Activated CD4-positive, alpha-beta T cell treated with anti-CD3 and anti-CD28 coated beads, Interleukin-2, amount 50 U/mL, for 4 hours (primary cell): Measurements from ENCODE around the gene CCNI.
"Not testable (repeated sequence)": the region's sequence is repeated elsewhere in the genome, so short reads cannot be mapped to it uniquely, and the experiment has no call there.

Source experiments
- DNase-seq, 2 experiments: peaks; one replicate each; pipeline ENCODE4 v3.0.0-alpha.2; 2020

The CCNI gene

DNA sequence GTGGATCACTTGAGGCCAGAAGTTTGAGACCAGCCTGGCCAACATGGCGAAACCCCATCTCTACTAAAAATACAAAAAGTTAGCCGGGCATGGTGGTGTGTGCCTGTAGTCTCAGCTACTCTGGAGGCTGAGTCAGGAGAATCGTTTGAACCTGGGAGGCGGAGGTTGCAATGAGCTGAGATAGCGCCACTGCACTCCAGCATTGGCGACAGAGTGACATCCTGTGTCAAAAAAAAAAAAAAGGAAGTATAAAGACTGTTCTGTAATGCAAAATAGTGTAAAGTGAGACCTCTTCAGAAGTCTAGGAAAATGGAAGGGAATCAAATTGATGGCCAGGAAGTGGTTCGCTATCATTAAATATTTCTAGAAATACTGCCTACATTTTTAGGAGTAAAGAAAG is 5.0 kb upstream of the CCNI start:
- DNase-seq: not testable (repeated sequence)

DNA sequence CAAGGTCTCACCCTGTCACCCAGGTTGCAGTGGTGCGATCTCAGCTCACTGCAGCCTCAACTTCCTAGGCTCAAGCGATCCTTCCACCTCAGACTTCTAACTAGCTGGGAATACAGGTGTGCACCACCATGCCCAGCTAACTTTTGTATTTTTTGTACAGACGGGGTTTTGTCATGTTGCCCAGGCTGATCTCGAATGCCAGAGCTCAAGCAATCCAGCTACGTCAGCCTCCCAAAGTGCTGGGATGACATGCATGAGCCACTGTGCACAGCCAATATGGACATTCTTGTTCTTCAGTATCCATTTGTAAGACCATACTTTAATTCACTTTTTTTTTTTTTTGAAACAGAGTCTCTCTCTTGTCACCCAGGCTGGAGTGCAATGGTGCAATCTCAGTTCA is 3.5 kb upstream of the CCNI start:
- no peak for DNase-seq

DNA sequence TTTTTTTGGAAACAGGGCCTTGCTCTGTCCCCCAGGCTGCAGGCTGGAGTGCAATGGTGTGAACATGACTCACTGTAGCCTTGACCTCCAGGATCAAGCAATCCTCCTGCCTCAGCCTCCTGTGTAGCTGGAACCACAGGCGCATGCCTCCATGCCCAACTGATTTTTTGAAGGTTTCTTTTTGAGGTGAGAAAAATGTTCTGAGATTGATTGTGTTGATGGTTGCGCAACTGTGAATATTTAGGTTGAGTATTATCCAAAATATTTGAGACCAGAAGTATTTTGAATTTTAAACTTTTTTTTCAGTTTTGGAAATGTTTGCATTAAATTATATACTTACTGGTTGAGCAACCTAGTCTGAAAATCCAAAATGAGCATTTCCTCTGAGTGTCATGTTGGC is 2.6 kb upstream of the CCNI start:
- DNase-seq: no peak

DNA sequence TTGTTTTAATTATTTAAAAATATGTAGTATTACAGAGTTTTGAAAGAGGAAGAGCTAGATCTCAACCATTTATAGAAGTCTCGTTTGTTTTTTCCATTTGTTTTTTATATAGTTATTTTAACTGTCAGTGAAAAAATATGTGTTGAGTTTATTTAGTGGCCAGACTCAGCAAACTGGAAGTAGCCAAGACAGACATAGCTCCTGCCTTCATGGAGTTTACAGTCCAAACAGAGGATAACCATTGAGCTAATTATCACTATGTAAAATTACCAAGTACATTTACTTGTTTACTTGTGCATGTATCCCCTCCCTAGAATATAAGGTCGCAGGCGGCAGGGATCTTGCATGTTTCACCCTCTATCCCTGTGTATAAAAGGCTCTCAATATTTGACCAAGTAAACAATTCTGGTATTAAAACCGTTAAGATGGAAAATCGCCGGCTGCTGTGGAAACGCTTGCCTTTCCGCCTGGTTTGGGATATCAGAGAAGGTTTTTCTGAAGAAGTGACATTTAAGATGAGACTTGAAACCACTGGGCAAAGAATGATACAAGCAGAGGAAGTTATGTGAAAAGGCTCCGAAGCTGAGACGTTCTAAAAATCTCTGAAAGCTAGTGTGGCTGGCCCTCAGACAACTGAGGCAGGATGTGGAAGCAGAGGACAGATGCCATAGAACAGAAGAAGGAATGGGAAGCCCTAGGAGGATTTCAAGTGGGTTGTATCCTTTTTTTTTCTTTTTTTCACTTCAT is 1.3 kb upstream of the CCNI start:
- no peak for DNase-seq

DNA sequence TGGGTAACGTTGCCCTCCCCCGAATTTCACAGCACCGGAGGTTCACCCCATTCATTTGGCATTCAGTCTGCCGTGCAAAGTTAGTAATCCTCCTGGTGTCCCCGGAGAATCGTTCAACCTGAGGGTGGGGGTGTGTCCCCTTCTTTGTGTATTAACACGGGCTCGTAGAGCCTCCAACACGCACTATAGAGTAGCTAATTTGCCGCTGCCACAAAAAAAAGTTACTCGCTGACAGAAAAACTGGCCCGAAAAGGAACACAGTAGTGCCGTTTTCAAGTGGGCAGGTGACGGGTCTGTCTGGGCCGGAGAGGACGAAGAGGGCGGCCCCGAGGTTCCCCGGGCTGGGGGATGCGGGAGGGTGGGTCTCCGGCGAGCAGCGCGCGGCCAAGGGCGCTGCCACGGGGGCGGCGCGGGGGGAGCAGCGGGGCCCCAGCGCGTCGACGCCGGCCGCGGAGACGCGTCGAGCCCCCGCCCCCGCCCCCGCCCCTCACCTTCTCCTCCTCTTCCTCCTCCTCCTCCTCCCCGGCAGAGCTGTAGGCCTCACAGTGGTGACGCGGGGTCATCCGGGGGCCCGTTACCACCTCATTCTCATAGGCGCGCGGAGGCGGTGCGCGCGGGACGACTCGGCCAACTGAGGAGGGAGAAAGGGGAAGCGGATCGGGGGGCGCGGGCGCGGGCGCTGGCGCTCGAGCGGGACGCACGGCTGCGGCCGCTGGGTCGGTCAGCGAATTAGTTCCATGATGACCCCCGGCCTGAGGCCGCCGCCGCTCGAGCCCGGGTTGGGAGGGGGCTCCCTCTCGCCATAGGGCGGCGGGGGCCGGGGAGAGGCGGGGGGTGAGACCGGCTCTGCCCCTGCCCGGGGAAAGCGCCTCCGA is 571 bp downstream of the CCNI start:
- peak; percentile 68 to 75 for DNase-seq

DNA sequence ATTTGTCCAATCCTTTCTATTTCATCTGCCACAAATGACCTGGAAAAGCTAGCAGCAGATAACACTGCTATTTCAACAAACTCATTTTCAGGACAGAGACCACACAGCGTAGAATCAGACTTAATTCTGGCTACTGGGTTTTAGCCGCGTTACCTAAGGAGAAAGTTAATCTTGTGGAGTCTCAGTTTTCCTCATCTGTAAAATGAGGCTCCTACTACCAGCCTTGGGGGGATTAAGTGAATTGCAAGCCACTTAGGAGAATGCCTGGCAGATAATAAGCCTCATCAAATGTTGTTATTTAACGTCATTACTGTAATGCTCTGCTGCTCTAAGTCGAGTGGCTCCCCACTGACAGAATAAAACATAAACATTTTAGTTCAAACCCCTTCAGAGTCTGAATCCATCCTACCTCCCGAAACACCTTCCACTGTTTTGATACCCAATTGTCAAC is 1.4 kb downstream of the CCNI start:
- DNase-seq: no peak

DNA sequence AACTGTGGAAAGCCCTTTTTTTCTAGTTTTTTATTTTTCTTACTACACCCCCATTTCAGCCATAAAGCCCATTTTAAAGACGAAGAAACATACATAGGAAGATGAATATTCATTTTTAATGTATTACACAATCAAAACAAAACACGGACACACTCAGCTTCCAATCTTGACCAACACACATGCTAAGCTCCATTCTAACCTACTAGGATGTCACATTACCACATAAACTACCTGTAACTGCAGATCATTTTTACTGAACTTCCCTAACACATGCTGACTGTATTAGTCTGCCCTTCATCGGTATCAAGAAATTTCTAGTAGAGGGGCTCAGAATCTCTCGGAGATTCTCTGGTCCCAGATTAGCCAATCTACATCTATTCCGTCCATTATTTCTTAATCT is 1.8 kb downstream of the CCNI start:
- DNase-seq: no peak

DNA sequence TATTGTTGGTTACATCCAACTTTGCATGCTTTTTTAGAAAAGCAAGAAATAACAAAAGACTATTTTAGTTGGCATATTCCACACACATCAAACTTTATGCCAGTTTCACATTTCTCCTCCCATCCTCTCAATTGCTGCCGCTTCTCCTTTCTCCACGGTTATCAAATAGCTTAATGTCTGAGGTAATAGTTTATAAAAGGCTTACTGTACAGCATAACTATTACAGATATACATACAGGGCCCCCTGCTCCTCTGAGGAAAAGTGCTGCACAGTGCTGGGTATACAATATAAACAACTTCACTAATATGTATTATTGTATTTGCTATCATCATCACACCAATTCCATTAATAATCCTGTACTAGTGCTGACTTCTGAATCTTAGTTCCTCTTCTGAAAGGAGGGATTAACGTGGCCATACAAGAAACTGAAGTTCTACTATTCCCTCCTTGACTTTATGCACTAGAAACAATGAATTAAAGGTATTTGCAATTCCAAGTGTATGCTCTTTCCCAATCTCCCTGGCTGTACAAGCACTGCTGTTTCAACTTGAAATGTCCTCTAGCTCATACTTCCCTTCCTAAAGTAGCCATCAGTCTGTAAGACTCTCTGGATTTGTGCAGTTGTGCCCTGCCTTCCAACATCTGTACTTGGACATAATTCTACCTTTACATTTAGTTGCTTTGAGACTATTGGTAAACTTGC is 2.5 kb downstream of the CCNI start:
- no peak for DNase-seq

DNA sequence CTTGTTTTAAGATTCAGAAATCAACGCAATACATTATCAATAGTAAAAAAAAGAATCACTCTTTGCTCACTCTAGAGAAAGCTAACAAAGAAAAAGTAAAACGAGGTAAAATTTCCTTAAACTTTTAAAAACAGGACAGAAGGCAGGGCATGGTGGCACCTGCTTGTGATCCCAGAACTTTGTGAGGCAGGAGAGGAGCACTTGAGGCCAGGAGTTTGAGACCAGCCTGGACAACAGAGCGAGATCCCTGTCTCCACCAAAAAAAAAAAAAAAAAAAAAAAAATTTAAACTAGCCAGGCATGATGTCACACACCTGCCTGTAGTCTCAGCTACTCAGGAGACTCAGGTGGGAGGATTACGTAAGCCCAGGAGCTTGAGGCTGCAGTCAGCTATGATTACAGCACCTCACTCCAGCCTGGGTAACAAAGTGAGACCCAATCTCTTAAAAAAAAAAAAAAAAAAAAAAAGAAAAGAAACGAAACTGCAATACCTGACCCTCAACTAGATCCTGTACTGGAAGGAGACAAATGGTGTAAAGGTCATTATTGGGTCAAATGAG is 3.5 kb downstream of the CCNI start:
- DNase-seq: peak; percentile 24 to 39

DNA sequence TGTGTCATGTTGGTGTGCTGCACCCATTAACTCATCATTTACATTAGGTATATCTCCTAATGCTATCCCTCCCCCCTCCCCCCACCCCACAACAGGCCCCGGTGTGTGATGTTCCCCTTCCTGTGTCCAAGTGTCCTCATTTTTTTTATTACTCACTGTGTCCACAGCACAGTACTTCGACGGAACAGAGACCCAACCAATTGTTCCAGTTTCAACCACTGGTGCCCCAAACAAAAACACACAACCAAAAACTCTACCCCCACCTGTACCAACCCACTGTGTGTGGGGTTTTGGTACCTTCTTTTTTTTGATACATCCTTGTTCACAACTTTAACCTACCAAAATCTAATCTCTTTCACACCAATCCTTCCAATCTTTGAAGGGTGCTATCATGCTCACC is 6.3 kb downstream of the CCNI start:
- not testable (repeated sequence) for DNase-seq

DNA sequence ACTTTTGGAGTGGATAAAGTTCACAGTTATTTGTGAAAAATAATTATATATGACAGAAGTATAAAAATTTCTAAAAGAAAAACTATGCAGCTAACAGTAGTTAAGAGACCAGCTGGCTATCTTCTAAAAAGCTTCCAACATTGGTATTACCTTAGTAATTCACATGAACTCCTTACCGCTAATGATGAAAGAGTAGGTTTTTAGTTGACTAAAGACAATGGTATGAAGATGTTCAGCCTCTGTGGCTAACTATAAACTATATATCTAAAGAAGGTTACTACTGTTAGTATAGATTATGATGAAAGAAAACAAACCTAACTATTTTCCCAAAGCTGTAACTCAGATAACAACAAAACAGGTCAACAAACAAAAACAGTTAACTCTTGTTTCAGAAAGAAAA is 10.4 kb downstream of the CCNI start:
- DNase-seq: no peak

DNA sequence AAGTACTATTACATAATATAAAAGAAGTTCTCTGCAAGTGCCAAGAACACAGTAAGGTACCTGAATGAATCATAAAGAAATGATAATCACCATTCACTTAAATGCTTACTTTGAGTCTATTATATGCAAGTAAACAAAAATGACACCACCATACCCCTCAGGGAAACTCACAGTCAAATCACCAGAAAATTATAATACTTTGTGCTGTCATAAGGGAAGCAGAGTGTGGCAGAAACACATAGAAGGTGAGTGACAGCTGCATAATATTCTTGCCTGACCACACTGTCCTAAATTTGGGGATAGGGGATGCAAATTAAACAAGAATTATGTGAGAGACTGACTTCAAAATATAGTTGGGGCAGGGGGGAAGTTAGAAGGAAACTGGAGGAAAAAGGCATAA is 12.9 kb downstream of the CCNI start:
- no peak for DNase-seq

DNA sequence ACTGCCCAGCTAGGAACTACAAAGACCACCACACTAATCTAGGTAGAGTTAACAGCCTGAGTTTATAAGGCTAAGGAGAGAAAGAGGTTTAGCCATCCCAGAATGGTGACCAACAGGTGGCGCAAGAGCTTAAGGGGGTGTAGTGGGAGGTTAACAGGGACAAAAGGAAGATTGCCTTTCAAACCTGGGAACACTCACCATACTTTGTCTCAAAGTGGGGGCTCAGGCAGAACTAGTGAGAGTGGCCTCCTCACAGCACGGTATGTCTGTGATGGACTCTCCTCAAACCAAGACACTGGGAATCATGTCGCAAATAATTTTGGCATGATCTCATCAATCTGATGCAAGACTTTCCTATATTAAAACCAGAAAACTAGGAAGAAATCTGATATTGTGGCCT is 23.4 kb downstream of the CCNI start:
- peak; percentile 62 to 65 for DNase-seq

DNA sequence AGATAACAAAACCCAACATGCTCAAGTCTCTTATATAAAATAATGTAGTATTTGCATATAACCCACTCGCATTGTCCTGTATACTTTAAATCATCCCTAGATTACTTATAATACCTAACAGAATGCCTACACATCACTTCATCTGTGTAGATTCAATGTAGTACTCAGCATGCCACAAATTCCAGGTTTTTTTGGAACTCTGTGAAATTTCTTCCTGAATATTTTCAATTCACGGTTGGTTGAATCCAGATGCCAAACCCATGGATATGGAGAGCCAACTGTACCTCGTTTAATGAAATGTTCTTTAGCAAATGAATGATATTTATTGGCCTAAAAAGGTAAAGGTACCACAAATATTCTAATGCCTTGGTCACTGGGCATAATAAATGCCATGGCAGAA is 24.8 kb downstream of the CCNI start:
- DNase-seq: no peak

DNA sequence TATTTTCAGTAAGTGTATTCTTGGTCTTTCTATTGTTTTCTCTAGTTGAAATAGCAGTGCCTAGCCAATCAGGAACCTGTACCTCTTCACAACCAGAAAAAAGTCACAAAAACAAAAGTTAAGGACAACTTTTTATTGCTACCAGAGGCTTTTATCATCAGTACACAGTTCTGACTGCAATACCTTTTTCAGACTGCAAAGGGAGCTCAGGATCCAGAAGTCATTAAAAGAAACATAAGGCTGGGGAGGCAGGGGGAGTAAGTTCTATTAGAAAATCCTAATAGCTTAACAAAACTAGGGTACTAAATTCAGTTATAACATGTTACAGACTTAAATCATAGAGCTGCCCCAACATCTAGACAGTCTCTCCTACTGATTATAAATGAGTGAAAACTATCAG is 28.8 kb downstream of the CCNI start:
- no peak for DNase-seq

DNA sequence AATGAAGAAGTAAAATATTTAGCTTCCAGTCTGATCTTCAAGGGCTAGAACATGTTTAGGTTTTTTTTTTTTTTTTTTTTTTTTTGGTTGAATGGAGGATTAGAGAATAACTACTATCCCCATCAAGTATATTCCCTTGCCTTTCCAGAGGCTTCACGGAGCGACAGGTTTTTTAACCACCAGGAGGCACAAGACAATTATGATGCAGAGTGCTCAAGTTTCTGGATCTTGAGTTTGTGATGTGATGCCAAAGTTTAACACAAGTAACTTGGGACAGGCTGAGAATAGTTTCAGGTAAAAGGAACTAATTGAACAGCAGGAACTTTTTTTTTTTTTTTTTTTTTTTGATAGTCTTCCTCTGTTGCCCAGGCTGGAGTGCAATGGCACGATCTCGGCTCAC is 30.3 kb downstream of the CCNI start:
- DNase-seq: no peak

DNA sequence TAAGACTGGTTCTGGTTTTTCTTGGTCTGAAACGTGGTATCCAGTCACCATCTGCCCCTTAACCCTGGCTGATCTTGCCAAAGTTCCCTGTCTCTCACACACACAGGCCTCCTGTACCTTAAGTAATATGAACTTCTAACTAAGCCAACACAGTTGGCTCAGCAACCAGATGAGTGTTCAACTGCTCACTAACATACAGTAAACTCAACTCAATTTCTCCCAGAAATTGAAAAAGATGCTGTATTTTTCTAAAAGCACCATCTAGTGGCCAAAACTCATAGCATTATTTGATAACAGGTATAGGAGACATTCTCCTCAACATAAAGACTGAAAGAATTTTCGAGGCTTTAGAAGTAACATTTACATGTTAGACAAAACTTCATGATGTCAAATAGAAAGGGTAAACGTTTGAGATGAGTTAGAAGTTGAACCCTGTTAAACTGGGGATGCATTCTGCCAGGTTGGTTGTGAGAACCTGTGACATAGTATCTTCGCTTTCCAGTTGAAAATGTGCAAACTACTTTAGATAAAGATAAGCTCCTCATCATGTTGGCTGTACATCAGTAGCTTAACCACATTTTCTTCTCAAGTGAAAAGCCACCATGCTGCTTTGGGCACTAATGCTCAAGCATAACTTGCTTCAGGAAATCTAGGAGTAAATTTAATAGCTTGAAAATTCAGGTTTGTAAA is 31.2 kb downstream of the CCNI start:
- DNase-seq: no peak

DNA sequence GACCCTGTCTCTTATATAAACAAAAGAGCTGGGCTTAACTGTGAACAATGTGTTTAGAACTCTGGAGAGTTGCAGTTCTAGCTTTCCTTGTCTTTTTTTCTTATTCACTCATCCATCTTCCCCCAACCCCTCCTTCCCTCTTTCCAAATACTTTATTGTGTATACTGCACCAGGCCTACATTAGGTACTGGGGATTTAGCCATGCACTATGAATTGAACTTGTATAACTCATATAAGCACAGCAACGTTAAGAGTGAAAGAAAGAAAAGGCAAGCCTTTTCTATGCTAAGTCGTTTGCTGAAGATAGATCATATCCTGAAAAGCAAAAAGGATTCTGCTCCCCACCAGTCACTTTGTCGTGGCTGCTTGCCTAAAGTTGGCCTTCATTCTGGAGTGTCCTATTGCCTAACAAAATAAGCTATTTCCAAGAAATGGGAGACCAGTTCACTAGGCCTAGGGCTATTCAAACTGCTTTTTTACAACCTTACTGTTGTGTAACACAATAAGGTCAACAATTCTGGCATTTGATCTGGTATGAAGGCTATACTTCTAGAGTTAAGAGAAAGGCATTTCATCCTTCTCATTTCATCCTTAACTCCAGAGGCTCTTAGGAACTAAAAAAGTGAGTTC is 32.2 kb downstream of the CCNI start:
- no peak for DNase-seq

DNA sequence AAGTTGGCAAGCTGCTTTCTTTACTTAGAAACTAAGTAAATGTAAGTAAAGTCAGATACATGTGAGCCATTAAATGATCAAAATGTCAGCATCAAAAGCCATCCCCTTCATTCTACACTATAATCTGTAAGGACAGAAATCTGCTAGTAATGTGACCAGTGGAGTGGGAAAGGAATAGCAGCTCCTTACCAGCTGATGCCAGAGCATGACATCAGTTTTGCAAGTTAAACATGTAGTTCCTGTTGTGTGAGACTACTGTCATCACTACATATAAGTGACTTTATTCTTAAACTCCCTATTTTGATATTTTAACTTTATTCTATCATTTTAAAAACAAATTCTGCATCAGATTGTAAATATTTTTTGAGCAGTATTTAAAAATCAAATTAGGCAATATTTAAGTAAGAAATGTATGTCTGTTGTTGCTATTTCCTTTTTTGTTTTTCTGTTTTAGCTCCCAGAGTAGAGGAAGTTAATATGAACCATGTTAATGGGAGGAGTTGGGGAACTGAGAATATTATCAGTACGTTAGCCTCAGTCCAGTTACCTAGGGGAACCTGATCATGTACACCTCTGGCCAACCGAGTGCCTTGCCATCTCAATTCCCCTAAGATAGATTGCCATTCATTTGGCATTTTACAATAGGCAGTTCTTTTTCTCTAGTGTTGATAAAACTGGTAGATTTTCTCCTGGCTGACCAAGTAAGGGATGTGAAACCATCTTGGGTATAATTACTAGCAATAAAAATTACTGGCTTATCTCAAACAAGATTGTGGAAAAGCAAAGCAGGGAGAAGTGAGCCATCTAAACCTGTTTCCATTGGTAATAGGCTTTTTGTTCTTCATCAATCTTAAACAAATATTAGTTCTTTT is 34.7 kb downstream of the CCNI start:
- no peak for DNase-seq

DNA sequence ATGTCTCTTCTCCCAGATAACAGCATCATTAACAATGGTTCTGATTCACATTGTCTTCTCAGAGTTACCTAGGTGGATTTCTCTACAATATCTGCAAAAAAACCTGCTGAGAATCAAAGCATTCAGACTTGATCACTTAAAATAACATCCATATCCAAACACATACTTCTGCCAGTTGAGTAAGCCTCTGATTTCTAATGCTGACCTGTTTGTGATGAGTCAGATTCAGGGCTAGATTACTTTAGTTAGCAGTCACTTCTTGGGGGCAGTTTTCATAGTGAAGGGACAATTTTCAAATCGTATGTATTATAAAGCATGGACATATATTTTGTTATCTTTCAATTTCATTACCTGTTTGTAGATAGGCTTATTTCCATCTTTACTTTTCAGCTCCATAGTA is 35.5 kb downstream of the CCNI start:
- DNase-seq: no peak

DNA sequence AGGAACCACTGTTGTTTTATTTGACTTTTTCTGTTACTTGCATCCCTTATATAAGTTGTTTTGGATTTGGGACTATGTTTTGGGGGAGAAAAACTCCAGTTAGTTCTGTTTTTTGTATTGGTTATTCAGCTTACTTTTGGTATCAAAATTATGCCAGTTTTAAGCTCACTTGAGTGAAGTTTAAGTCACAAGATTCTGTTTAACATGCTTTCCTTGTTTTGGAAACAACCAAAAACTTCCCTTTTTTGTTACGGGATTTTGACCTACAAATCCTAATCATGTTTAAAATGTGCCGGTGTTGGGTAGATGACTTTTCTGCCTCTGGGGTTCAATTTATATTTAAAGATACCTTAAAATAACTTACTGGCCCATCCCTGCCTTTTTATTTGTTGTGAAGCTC is 36.0 kb downstream of the CCNI start:
- DNase-seq: no peak
